ENCODE measurements around the gene CLCA1. TPM values are rescaled to one million over a fixed set of nuclear protein-coding genes. Genes with fewer than 3 reads are reported as not detected.

CLCA1 gene
- polyA plus RNA-seq, 1 of the 3 experiments (the other 2 are of a cell fraction) = not detected

DNA sequence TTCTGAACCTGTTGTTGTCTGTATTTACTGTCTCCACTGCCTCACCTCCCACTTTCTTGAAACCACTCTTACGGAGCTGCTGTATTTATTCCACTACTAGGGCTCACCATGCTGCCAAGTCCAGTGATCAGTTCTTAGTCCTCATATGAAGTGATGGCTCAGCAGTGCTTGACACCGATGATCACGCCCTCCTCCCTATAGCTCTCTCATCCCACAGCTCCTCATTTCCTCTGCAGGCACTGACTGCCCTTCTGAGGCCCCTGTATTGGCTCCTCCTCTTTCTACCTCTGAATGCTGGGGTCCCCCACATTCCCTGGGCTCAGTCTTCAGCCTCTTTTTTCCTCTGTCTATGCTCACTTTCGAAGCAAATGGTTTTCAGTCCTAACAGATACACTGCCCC, 3.4 kb downstream of the CLCA1 start:
- Histone ChIP-seq H4K20me1 (ENCODE audit: insufficient read depth) (no peaks in the 10 kb centered on the region), H2AFZ (ENCODE audit: low read depth) (no peak overlapping the region), H3K79me2 (ENCODE audit: insufficient read depth) (no peaks in the 10 kb centered on the region), H3K9ac (no peak overlapping the region), H3K9me2 (no peaks in the 10 kb centered on the region), H3K4me3 (ENCODE audit: low read depth in 2 of 2, low read length in 1 of 2) (no peak overlapping the region), H3F3A (replicated peaks; ENCODE audit: insufficient read depth) (peaks cover 3% of the 10 kb centered on the region), H3K27me3 (ENCODE audit: insufficient read depth) (peaks cover 5% of the 10 kb centered on the region; the same call in 1 of the 2 replicates), H3K9me3 (no peaks in the 10 kb centered on the region), H3K36me3 (replicated peaks in 1 of 2; ENCODE audit: control insufficient read depth in 1 of 2, insufficient read depth in 2 of 2, low read length in 1 of 2) (no peaks in the 10 kb centered on the region), H3K27ac (ENCODE audit: low read depth in 2 of 2, low read length in 1 of 2) (no peak overlapping the region), H3K4me1 (ENCODE audit: control insufficient read depth in 1 of 2, insufficient read depth in 2 of 2, low read depth in 1 of 2, low read length in 1 of 2) (no peaks in the 10 kb centered on the region), H3K4me2 (no peak overlapping the region)
- no peak for TF ChIP-seq RAD21 (IDR thresholded peaks at IDR 0.05; ENCODE audit: low read length)
- TF ChIP-seq JUND (IDR thresholded peaks at IDR 0.05) = no peak
- no peak for TF ChIP-seq CHD2 (IDR thresholded peaks at IDR 0.05; ENCODE audit: low read length, partially characterized antibody)
- no peak for TF ChIP-seq NFIC (IDR thresholded peaks at IDR 0.05; ENCODE audit: borderline replicate concordance)
- no peak for TF ChIP-seq RXRA (IDR thresholded peaks at IDR 0.05; ENCODE audit: borderline replicate concordance, low read depth)
- TF ChIP-seq, protein P1, sequence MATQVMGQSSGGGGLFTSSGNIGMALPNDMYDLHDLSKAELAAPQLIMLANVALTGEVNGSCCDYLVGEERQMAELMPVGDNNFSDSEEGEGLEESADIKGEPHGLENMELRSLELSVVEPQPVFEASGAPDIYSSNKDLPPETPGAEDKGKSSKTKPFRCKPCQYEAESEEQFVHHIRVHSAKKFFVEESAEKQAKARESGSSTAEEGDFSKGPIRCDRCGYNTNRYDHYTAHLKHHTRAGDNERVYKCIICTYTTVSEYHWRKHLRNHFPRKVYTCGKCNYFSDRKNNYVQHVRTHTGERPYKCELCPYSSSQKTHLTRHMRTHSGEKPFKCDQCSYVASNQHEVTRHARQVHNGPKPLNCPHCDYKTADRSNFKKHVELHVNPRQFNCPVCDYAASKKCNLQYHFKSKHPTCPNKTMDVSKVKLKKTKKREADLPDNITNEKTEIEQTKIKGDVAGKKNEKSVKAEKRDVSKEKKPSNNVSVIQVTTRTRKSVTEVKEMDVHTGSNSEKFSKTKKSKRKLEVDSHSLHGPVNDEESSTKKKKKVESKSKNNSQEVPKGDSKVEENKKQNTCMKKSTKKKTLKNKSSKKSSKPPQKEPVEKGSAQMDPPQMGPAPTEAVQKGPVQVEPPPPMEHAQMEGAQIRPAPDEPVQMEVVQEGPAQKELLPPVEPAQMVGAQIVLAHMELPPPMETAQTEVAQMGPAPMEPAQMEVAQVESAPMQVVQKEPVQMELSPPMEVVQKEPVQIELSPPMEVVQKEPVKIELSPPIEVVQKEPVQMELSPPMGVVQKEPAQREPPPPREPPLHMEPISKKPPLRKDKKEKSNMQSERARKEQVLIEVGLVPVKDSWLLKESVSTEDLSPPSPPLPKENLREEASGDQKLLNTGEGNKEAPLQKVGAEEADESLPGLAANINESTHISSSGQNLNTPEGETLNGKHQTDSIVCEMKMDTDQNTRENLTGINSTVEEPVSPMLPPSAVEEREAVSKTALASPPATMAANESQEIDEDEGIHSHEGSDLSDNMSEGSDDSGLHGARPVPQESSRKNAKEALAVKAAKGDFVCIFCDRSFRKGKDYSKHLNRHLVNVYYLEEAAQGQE (IDR thresholded peaks at IDR 0.05; ENCODE audit: low read depth, low read length) = no peak
- no peak for TF ChIP-seq GATA2 (CRISPR knock-in tag; IDR thresholded peaks at IDR 0.05)
- no peak for TF ChIP-seq FOXM1 (IDR thresholded peaks at IDR 0.05; ENCODE audit: low read depth)
- TF ChIP-seq SIN3A (IDR thresholded peaks at IDR 0.05; ENCODE audit: borderline replicate concordance, low read depth, low read length) = no peak
- no peak for TF ChIP-seq MAX (IDR thresholded peaks at IDR 0.05; ENCODE audit: low read depth)
- TF ChIP-seq, protein P2, sequence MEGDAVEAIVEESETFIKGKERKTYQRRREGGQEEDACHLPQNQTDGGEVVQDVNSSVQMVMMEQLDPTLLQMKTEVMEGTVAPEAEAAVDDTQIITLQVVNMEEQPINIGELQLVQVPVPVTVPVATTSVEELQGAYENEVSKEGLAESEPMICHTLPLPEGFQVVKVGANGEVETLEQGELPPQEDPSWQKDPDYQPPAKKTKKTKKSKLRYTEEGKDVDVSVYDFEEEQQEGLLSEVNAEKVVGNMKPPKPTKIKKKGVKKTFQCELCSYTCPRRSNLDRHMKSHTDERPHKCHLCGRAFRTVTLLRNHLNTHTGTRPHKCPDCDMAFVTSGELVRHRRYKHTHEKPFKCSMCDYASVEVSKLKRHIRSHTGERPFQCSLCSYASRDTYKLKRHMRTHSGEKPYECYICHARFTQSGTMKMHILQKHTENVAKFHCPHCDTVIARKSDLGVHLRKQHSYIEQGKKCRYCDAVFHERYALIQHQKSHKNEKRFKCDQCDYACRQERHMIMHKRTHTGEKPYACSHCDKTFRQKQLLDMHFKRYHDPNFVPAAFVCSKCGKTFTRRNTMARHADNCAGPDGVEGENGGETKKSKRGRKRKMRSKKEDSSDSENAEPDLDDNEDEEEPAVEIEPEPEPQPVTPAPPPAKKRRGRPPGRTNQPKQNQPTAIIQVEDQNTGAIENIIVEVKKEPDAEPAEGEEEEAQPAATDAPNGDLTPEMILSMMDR (IDR thresholded peaks at IDR 0.05) = no peak
- no peak for TF ChIP-seq MEF2A (IDR thresholded peaks at IDR 0.05; ENCODE audit: borderline replicate concordance, low read depth)
- TF ChIP-seq ZBTB33 (IDR thresholded peaks at IDR 0.05; ENCODE audit: borderline replicate concordance, low read depth) = no peak
- POLR2A ChIA-PET = no interaction called here
- WGBS (ENCODE audit: low lambda C conversion rate) = 53% methylated on average over 4 of the region's 4 CpGs
- no peak for DNase-seq
- CTCF ChIA-PET = interaction anchor here (1.1 to 4.8 kb wide), 9 partner anchors 14 to 270 kb away, joined by 3 to 35 read pairs (median 5); no protein-coding TSS in a partner anchor

Measured in SK-N-SH (cell line).